OCI-LY1 (cell line): ENCODE results near the gene DYNLL1.

Experiments
- H2AFZ ChIP-seq: fragments of 200-600 bp; sonication (generic), shearing (Covaris generic); 2 replicates; pipeline ENCODE4 v1.6.0; 2014; ENCODE audit warnings: antibody characterized with exemption, mild to moderate bottlenecking, low read length
- H3F3A ChIP-seq: fragments of 200-600 bp; sonication (generic), shearing (Covaris generic); 2 replicates; pipeline ENCODE4 v1.6.0; 2014; ENCODE audit warnings: mild to moderate bottlenecking, antibody characterized with exemption, low read length, moderate library complexity; ENCODE audit not compliant: insufficient read depth
- H3K27ac ChIP-seq: fragments of 200-600 bp; sonication (generic); 2 replicates; pipeline ENCODE4 v1.5.1; 2014; ENCODE audit warnings: low read length, mixed run types, mild to moderate bottlenecking, low read depth; ENCODE audit not compliant: poor library complexity, severe bottlenecking
- H3K27me3 ChIP-seq: fragments of 200-600 bp; sonication (generic); 2 replicates; pipeline ENCODE4 v1.6.0; 2014; ENCODE audit warnings: antibody characterized with exemption, mild to moderate bottlenecking, low read length, moderate library complexity; ENCODE audit not compliant: insufficient read depth
- H3K36me3 ChIP-seq: fragments of 200-600 bp; sonication (generic); 2 replicates; pipeline ENCODE4 v1.6.1; 2014; ENCODE audit warnings: mild to moderate bottlenecking, antibody characterized with exemption, low read length, moderate library complexity, mixed read lengths; ENCODE audit not compliant: insufficient read depth
- H3K4me1 ChIP-seq: fragments of 200-600 bp; sonication (generic); 2 replicates; pipeline ENCODE4 v1.5.1; 2014; ENCODE audit warnings: mild to moderate bottlenecking, low read length, moderate library complexity; ENCODE audit not compliant: insufficient read depth, severe bottlenecking
- H3K4me2 ChIP-seq: fragments of 200-600 bp; sonication (generic), shearing (Covaris generic); 2 replicates; pipeline ENCODE4 v1.6.1; 2014; ENCODE audit warnings: low read length
- H3K4me3 ChIP-seq: fragments of 200-600 bp; sonication (generic); 2 replicates; pipeline ENCODE4 v1.5.1; 2014; ENCODE audit warnings: low read length, low read depth, mild to moderate bottlenecking, mixed read lengths; ENCODE audit not compliant: poor library complexity, severe bottlenecking
- H3K79me2 ChIP-seq: fragments of 200-600 bp; shearing (Covaris generic); 2 replicates; pipeline ENCODE4 v1.6.1; 2016; ENCODE audit warnings: mixed run types, low read length, mixed read lengths; ENCODE audit not compliant: insufficient read depth
- H3K9ac ChIP-seq: fragments of 200-600 bp; sonication (generic), shearing (Covaris generic); 2 replicates; pipeline ENCODE4 v1.6.1; 2014; ENCODE audit warnings: mild to moderate bottlenecking, low read length, mixed read lengths
- H3K9me2 ChIP-seq: fragments of 200-600 bp; sonication (generic), shearing (Covaris generic); 2 replicates; pipeline ENCODE4 v1.6.1; 2014; ENCODE audit warnings: low read depth, mild to moderate bottlenecking, low read length, mixed read lengths
- H3K9me3 ChIP-seq: fragments of 200-600 bp; shearing (Covaris generic); 2 replicates; pipeline ENCODE4 v1.6.1; 2014; ENCODE audit warnings: low read length, mixed read lengths
- H4K20me1 ChIP-seq: fragments of 200-600 bp; sonication (generic), shearing (Covaris generic); 2 replicates; pipeline ENCODE4 v1.6.0; 2016; ENCODE audit warnings: mild to moderate bottlenecking, low read length; ENCODE audit not compliant: insufficient read depth
- CTCF ChIP-seq: fragments of 200-600 bp; sonication (generic), shearing (Covaris generic); IDR thresholded peaks from 2 replicates; pipeline ENCODE4 v1.5.1; 2017; ENCODE audit warnings: mild to moderate bottlenecking, antibody characterized with exemption, low read length, moderate library complexity, mixed read lengths
- EZH2 ChIP-seq: fragments of 200-600 bp; sonication (generic), shearing (Covaris generic); IDR thresholded peaks from 2 replicates; pipeline ENCODE4 v1.8.0; 2017; ENCODE audit warnings: borderline replicate concordance, mixed run types, mild to moderate bottlenecking, antibody characterized with exemption, low read length, moderate library complexity, mixed read lengths

The DYNLL1 gene

GRCh38 chr12:120546050-120546386 is 50.1 kb downstream of the DYNLL1 start:
- Histone ChIP-seq H3K27me3 (no peaks in the 10 kb centered on the region), H3K4me2 (no peak overlapping the region), H3K36me3 (peaks cover 81% of the 10 kb centered on the region), H3K4me3 (no peak overlapping the region), H3K4me1 (no peaks in the 10 kb centered on the region), H3K79me2 (peaks cover 51% of the 10 kb centered on the region), H3K9me3 (no peaks in the 10 kb centered on the region), H2AFZ (no peak overlapping the region), H3K9me2 (no peaks in the 10 kb centered on the region), H3F3A (no peaks in the 10 kb centered on the region), H3K9ac (no peak overlapping the region), H3K27ac (no peak overlapping the region), H4K20me1 (no peaks in the 10 kb centered on the region)
- TF ChIP-seq CTCF (no peak), EZH2 (no peak)
